Placental pericyte (primary cell): ENCODE data around the gene CRACR2B. TPM values are rescaled to one million over a fixed set of nuclear protein-coding genes. Genes with fewer than 3 reads are reported as not detected.

ENCODE experiments used
- small RNA-seq: library from RNA; depleted of rRNA; stranded (forward); fragments of <200 nt; gene quantifications from one replicate; pipeline ENCODE3, GENCODE V24; 2012; ENCODE audit warnings: low replicate concordance
- total RNA-seq: library from RNA; depleted of rRNA; stranded (reverse); fragments of >200 nt; gene quantifications from 2 replicates; pipeline ENCODE4 v1.2.3, GENCODE V29; 2012

Gene CRACR2B
- total RNA-seq: 0.66 and 1.4 TPM in 2 replicates

DNA sequence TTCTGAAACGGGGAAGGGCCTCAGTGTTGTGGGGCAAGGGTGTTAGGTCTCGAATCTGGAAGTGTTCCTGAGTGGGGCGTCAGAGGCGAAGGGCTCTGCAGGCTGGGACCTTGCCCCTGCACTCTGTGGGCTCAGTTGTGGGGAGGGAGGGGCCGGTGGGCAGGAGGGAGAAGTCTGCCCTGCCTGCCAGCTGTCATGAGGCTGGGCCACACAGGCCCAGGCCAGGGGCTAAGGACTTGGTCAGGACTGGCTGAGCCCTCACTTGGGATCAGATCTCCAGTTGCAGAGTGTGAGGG is at the start of gene CRACR2B:
CRACR2B (plus strand) TSS at position 23 of the 296 bp plus-strand sequence. CDS start 689 bp downstream, outside the sequence.

DNA sequence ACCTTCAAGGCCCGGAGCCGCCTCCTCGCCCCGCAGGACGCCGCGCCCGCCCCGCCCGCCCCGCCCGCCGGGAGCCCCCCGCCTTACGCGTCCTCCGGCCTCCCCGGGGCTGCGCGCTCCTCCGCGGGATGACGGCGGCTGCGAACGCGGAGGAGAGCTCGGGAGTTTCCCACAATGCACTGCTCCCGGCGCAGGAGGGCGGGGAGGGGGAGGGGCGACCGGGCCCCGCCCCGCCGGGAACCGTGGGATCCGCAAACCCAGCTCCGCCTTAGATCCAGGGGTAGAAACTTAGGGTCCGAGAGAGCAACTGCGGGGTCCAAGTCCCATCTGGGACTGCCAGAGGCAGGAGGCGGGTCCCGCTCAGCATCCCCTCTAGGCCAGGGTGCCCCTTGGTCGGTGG is 37.8 kb upstream of the CRACR2B start, which contains the start of gene CEND1:
CEND1 (minus strand) TSS at position 148 of the 400 bp plus-strand sequence. CDS start 1,514 bp downstream, outside the sequence.

DNA sequence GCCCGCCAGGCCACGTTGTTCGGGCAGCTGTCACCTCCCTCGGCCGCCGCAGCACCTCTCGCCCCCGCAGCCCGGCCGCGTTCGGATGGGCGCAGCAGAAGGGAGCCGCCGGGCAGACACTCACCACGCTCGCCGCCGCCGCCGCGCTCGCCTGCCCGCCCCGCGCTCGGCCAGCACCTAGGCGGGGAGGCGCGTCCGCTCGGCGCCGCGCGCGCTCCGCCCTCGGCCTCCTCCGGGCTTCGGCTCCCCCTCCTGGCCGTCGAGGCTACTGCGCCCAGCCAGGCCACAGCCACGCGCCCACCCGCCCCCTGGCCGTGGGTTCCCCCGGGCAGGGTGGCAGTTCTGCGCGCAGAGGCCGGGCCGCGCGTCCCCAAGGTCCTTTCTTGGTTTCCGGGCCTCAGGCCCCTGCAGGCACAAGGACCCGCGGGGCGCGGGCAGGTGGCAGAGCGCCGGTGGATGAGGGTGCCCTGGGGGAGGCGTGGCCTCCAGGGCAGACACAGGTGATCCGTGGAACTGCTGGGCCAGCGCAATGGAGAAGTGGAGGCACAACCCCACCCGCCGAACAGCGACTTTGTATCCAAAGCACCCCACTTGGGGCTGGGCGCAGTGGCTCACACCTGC is 29.5 kb upstream of the CRACR2B start, which contains the start of gene SLC25A22:
SLC25A22 (minus strand) TSS at position 189 of the 621 bp plus-strand sequence. CDS start 3,275 bp downstream, outside the sequence.

DNA sequence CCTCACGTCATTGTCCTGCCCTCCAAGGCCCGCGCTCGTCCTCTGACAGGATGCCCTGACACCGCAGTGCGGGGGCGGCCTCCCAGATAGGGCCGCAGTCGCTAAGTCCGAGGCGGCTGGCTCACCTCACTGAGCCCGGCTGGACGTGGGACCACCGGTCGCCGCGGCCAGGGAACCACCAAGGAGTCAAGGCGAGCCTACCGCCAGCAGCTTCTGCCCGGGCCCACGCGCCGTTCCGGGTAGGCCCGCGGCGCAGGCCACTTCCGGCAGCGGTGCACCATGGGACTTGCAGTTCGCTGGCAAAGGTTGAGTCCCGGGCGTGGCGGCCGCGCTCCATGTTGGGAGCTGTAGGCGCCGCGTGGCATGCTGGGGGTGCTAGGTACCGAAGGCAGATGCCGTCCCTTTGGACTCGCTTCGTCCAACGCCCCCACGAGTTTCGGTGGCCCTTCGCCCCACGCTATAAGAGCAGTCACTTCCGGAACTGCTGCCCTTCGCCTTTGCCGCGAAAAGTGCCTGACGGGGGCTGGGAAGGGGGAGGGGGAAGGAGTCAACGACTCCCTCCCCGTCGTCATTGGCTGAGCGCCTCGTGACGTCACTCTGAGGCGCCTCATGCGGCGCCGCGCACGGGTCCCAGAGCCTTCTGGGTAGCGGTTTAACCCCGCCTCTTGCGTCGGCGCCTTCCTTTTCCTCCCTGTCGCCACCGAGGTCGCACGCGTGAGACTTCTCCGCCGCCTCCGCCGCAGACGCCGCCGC is 18.3 kb upstream of the CRACR2B start, which contains the start of gene RPLP2:
RPLP2 (plus strand) TSS at position 681 of the 753 bp plus-strand sequence. CDS start 268 bp downstream, outside the sequence.

DNA sequence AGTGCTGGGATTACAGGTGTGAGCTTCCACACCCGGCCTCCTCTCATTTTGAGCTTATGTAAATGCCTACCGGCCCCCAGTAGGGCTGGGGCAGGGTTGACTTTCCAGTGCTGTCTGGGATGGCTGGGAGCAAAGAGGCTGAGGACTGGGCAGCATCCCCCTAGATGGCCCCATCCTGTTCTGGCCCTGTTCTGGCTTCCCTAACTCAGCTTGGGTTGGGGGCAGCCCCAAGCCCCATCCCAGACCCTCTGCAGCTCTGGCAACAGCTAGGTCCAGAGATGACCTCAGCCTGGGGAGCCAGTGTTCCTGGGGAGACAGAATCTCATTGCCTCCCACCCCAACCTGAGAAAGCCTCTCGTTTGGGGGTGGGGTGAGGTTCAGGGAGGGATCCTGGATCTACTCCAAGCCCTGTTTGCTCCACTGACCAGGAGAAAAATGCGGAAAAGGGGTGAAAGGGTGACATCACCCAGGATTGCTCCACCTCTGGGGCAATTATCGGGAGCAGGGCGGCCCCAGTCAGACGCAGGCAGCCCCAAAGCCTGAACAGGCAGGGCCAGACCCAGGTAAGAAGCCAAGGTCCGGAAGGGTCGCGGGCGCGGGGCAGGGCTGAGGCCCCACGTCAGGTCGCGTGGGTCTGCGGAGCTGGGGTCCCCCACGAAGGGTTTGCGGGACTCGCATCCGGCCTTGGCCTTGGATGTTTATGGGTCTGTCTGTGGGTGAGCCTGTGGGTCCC is 9.2 kb upstream of the CRACR2B start, which contains the start of gene PNPLA2:
PNPLA2 (plus strand) TSS at position 519 of the 733 bp plus-strand sequence. CDS start 805 bp downstream, outside the sequence.

DNA sequence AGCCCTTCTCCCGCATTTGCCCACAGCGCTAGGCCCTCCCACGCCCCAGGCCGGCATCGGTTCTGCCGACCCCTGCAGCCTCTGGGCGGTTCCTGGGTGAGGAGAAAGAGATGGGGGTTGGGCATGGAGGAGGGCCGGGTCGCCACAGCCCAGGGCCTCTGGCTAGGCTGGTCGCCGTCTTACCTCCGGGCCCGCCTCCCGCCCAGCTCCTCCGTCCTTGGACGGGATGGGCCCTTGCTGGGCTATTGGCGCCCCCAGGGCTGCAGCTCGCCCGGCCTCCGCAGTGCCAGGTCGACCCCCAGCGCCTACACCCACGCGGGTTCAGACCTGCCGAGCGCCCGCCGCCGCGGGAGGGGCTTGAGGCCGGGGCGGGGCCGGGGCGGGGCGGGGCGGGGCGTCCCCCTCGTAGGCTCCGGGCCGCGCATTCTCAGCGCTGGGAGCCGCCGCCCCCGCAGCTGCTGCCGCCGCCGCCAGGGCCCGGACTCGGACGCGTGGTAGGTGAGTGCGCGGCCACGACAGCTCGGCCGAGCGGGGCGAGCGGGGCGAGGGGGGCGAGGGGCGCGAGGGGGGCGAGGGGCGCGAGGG is 4.9 kb downstream of the CRACR2B start, which contains the start of gene CD151:
CD151 (plus strand) TSS at position 424 of the 585 bp plus-strand sequence. CDS start 3,118 bp downstream, outside the sequence.

DNA sequence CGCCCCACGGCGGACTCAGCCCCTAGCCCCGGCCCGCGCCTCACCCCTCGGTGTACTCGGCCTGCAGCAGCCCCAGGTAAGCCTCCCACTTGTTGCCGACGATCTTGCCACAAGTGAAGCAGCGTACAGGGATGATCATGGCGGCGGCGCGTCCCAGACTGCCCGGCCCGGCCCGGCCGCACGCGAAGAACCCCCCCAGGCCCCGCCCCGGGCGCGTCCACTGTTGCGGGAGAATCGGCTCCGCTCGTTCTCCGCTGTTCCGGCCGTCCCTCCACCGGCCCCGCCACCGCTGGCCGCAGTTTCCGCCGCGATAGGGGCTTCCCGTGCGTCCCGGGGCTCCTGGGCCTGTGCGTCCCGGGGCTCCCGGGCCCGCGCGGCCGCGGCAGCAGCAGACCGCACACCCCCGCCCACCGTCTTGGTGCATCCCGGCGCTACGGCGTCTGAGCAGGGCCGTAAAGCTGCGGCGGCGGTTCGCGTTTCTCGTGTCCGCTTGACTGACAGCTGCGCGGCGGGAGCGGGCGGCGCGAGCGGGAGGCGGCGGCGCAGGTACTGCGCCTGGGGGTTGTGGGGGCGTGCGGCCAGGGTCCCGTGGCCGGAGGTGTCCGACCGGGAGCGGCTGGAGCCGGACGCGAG is 14.8 kb downstream of the CRACR2B start, which contains the start of the genes POLR2L and TSPAN4:
POLR2L (minus strand) TSS at position 160 of the 633 bp plus-strand sequence; CDS start at position 139, 21 bp downstream.
TSPAN4 (plus strand) TSS at position 483 of the 633 bp plus-strand sequence. CDS start 7,453 bp downstream, outside the sequence.

Small RNA genes within 50 kb of the gene (small RNA-seq; reads per million reads assigned to genes)
- gene SNORA52: not detected

Other genes starting within 250 kb of the CRACR2B start
- 9.3 and 17.9 TPM in 2 replicates for gene IRF7, start 212.0 kb upstream of the CRACR2B start, total RNA-seq
- gene CDHR5, start 203.0 kb upstream of the CRACR2B start, total RNA-seq: not detected in 2 replicates
- gene SCT, start 200.7 kb upstream of the CRACR2B start, total RNA-seq: not detected in 2 replicates
- gene DRD4, start 190.7 kb upstream of the CRACR2B start, total RNA-seq: 0.22 TPM in 1 of 2 replicates, not detected in the other
- gene DEAF1, start 132.7 kb upstream of the CRACR2B start, total RNA-seq: 29.1 and 39.2 TPM in 2 replicates
- gene TMEM80, start 132.1 kb upstream of the CRACR2B start, total RNA-seq: 7.0 and 14.6 TPM in 2 replicates
- 51.4 and 51.7 TPM in 2 replicates for gene EPS8L2, start 121.7 kb upstream of the CRACR2B start, total RNA-seq
- 213 and 250 TPM in 2 replicates for gene TALDO1, start 80.5 kb upstream of the CRACR2B start, total RNA-seq
- gene GATD1, start 50.4 kb upstream of the CRACR2B start, total RNA-seq: 39.9 and 53.8 TPM in 2 replicates
- 0.22 and 1.4 TPM in 2 replicates for gene CEND1, start 37.8 kb upstream of the CRACR2B start, total RNA-seq
- 11.2 and 23.0 TPM in 2 replicates for gene SLC25A22, start 29.6 kb upstream of the CRACR2B start, total RNA-seq
- gene PIDD1, start 22.7 kb upstream of the CRACR2B start, total RNA-seq: 8.1 and 8.6 TPM in 2 replicates
- gene RPLP2, start 18.0 kb upstream of the CRACR2B start, total RNA-seq: 123 and 310 TPM in 2 replicates
- 24.9 and 51.9 TPM in 2 replicates for gene PNPLA2, start 9.0 kb upstream of the CRACR2B start, total RNA-seq
- 283 and 431 TPM in 2 replicates for gene CD151, start 5.0 kb downstream of the CRACR2B start, total RNA-seq
- 55.6 and 107 TPM in 2 replicates for gene POLR2L, start 14.6 kb downstream of the CRACR2B start, total RNA-seq
- 186 and 224 TPM in 2 replicates for gene TSPAN4, start 14.9 kb downstream of the CRACR2B start, total RNA-seq
- gene CHID1, start 82.9 kb downstream of the CRACR2B start, total RNA-seq: 49.0 and 71.1 TPM in 2 replicates
- gene AP2A2, start 98.0 kb downstream of the CRACR2B start, total RNA-seq: 49.9 and 61.4 TPM in 2 replicates
- gene MUC6, start 208.8 kb downstream of the CRACR2B start, total RNA-seq: not detected in 2 replicates
- gene MUC2, start 247.0 kb downstream of the CRACR2B start, total RNA-seq: not detected in 2 replicates